ENCODE data around the gene SMIM41. TPM values are rescaled to one million over a fixed set of nuclear protein-coding genes. Genes with fewer than 3 reads are reported as not detected.
A peak's percentile ranks its signal among the peaks of the same experiment; 100 is the strongest.

The SMIM41 gene
- total RNA-seq, 1 donor: 0.27 TPM

- DNase-seq (ENCODE audit: low read depth): no peak
- H3K4me3 ChIP-seq (ENCODE audit: low read depth, low read length): no peak overlapping the region
- TF ChIP-seq CTCF (IDR thresholded peaks at IDR 0.05; ENCODE audit: insufficient read depth, low read length): no peak
These were observed 69.1 kb downstream of the SMIM41 start for GRCh38 chr12:52148464-52149181.

GRCh38 chr12:52149182-52149641 lies 69.7 kb downstream of the SMIM41 start:
- H3K4me3 ChIP-seq (ENCODE audit: low read depth, low read length): no peak overlapping the region

GRCh38 chr12:52149651-52150241 lies 70.2 kb downstream of the SMIM41 start:
- no peak overlapping the region for H3K4me3 ChIP-seq (ENCODE audit: low read depth, low read length)
- DNase-seq (ENCODE audit: low read depth): no peak
- TF ChIP-seq CTCF (IDR thresholded peaks at IDR 0.05; ENCODE audit: insufficient read depth, low read length): no peak

More at GRCh38 chr12:52149182-52149641, 69.7 kb downstream of the SMIM41 start:
- no peak for TF ChIP-seq CTCF (IDR thresholded peaks at IDR 0.05; ENCODE audit: insufficient read depth, low read length)
- DNase-seq (ENCODE audit: low read depth): no peak

GRCh38 chr12:52151153-52151836 lies 71.8 kb downstream of the SMIM41 start:
- no peak overlapping the region for H3K4me3 ChIP-seq (ENCODE audit: low read depth, low read length)
- no peak for TF ChIP-seq CTCF (IDR thresholded peaks at IDR 0.05; ENCODE audit: insufficient read depth, low read length)
- DNase-seq (ENCODE audit: low read depth): no peak

- TF ChIP-seq CTCF (IDR thresholded peaks at IDR 0.05; ENCODE audit: insufficient read depth, low read length): peak; percentile 76
- DNase-seq (ENCODE audit: low read depth): peak; percentile 58
- peak overlapping the region; percentile 41 for H3K4me3 ChIP-seq (ENCODE audit: low read depth, low read length)
These were observed 72.6 kb downstream of the SMIM41 start for GRCh38 chr12:52151837-52152783.

GRCh38 chr12:52152905-52153317 lies 73.4 kb downstream of the SMIM41 start:
- no peak for DNase-seq (ENCODE audit: low read depth)
- no peak for TF ChIP-seq CTCF (IDR thresholded peaks at IDR 0.05; ENCODE audit: insufficient read depth, low read length)
- H3K4me3 ChIP-seq (ENCODE audit: low read depth, low read length): no peak overlapping the region
